NB4 (cell line): ENCODE data around the gene CFAP20.

Source experiments
- MAX ChIP-seq: IDR thresholded peaks from 2 replicates; pipeline ENCODE4 v1.6.1; 2011; ENCODE audit warnings: low read depth, low read length
- MYC ChIP-seq: IDR thresholded peaks from 2 replicates; pipeline ENCODE4 v1.6.1; 2011; ENCODE audit warnings: low read depth, low read length
- POLR2A ChIP-seq: IDR thresholded peaks from 2 replicates; pipeline ENCODE4 v1.6.1; 2011; ENCODE audit warnings: mild to moderate bottlenecking; ENCODE audit not compliant: insufficient read length; ENCODE audit errors: extremely low read depth
- TF ChIP-seq, protein P1 (sequence below): IDR thresholded peaks from one replicate; pipeline ENCODE4 v1.5.1; 2012; ENCODE audit warnings: low read depth, low read length

DNA sequence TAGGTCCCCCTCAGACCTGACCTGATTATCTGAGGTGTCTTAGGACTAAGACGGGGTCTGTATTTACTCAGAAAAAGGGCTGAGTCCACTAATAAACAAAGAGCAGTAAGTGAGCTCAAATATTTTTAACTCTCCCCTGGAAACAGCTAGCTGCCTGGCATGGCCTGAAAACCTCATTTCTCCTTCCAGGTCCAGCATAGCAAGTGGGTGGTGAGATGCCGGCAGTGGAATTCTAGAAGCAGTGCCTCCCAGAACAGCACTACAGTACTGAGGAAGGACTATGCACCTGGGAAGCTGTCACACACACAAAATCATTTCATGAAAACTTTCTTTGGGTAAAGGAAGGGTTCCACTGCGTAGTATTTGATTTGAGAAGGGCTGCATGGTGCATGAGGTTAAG lies 29.5 kb upstream of the CFAP20 start:
- TF ChIP-seq, protein P1, sequence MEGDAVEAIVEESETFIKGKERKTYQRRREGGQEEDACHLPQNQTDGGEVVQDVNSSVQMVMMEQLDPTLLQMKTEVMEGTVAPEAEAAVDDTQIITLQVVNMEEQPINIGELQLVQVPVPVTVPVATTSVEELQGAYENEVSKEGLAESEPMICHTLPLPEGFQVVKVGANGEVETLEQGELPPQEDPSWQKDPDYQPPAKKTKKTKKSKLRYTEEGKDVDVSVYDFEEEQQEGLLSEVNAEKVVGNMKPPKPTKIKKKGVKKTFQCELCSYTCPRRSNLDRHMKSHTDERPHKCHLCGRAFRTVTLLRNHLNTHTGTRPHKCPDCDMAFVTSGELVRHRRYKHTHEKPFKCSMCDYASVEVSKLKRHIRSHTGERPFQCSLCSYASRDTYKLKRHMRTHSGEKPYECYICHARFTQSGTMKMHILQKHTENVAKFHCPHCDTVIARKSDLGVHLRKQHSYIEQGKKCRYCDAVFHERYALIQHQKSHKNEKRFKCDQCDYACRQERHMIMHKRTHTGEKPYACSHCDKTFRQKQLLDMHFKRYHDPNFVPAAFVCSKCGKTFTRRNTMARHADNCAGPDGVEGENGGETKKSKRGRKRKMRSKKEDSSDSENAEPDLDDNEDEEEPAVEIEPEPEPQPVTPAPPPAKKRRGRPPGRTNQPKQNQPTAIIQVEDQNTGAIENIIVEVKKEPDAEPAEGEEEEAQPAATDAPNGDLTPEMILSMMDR: no peak
- TF ChIP-seq MAX (no peak), POLR2A (no peak), MYC (no peak)
